Endothelial cell of umbilical vein (primary cell): ENCODE results near the gene AADAT. TPM values are rescaled to one million over a fixed set of nuclear protein-coding genes. Genes with fewer than 3 reads are reported as not detected.

Experiments
- BruUV-seq: library from RNA; stranded (reverse); fragments of 400-500 nt; replicated peaks from 2 replicates; lab custom pipeline; 2021; lab: Mats Ljungman, UMichigan
- CTCF ChIA-PET: fragments of 300-600, 350-600 bp; sonication (Branson Sonifier 250); formaldehyde crosslinking; loops from one replicate; lab custom pipeline; 2021; ENCODE audit warnings: antibody characterized with exemption, inconsistent platforms; lab: Charles Lee
- POLR2A ChIA-PET: fragments of 300-600, 350-600 bp; sonication (Branson Sonifier 250); formaldehyde crosslinking; loops from one replicate; lab custom pipeline; 2021; ENCODE audit warnings: antibody characterized with exemption, inconsistent platforms; lab: Charles Lee
- DNase-seq: peaks from one replicate; pipeline ENCODE4 v3.0.0-alpha.2; 2011; ENCODE audit warnings: low read depth, low spot score
- FAIRE-seq: peaks from 2 replicates; lab custom pipeline; 2011; peaks lifted over from hg19 to GRCh38; lab: Jason Lieb, UNC
- H2AFZ ChIP-seq: 2 replicates; pipeline ENCODE4 v1.6.0; 2012; ENCODE audit warnings: low read depth, low read length, control low read depth, inconsistent platforms
- H3K27ac ChIP-seq: 2 replicates; pipeline ENCODE4 v1.5.1; 2011; ENCODE audit warnings: low read depth, mild to moderate bottlenecking, control low read depth, low read length, moderate library complexity; ENCODE audit not compliant: insufficient read depth
- H3K27me3 ChIP-seq, 2 experiments: 2 replicates each; pipeline versions ENCODE4 v1.6.0 to v1.6.1; 2011; ENCODE audit warnings: low read length in 2 of 2, mixed read lengths in 1 of 2; ENCODE audit not compliant: control insufficient read depth in 2 of 2, insufficient read depth in 2 of 2
- H3K36me3 ChIP-seq, 2 experiments: 2 replicates in 1 of 2; 3 replicates in 1 of 2; pipeline ENCODE4 v1.5.1; 2011; ENCODE audit warnings: low read length in 2 of 2, mild to moderate bottlenecking in 1 of 2, moderate library complexity in 1 of 2; ENCODE audit not compliant: control insufficient read depth in 2 of 2, insufficient read depth in 2 of 2; ENCODE audit errors: extremely low read depth in 1 of 2
- H3K4me1 ChIP-seq: 3 replicates; pipeline ENCODE4 v1.5.1; 2011; ENCODE audit warnings: mild to moderate bottlenecking, low read length; ENCODE audit not compliant: control insufficient read depth, insufficient read depth; ENCODE audit errors: extremely low read depth
- H3K4me2 ChIP-seq: 2 replicates; pipeline ENCODE4 v1.6.1; 2011; ENCODE audit warnings: low read length, control low read depth, mixed read lengths; ENCODE audit not compliant: insufficient read depth
- H3K4me3 ChIP-seq, 3 experiments: fragments of 200-600 bp in 1 of 3; sonication (generic), shearing (Covaris generic) in 1 of 3; replicated peaks in 1 of 3; 2 replicates each; pipeline ENCODE4 v1.5.1; 2011 to 2016; ENCODE audit warnings: control low read depth in 3 of 3, low read length in 3 of 3, mild to moderate bottlenecking in 2 of 3, inconsistent platforms in 1 of 3, low read depth in 1 of 3, moderate library complexity in 1 of 3; ENCODE audit not compliant: insufficient read depth in 1 of 3
- H3K79me2 ChIP-seq: 2 replicates; pipeline ENCODE4 v1.6.0; 2012; ENCODE audit warnings: low read length, inconsistent platforms; ENCODE audit not compliant: control insufficient read depth, insufficient read depth
- H3K9ac ChIP-seq: replicated peaks from 2 replicates; pipeline ENCODE3; 2011; ENCODE audit warnings: low read length, control low read depth; ENCODE audit not compliant: insufficient read depth; ENCODE audit errors: extremely low read depth
- H3K9me1 ChIP-seq: replicated peaks from 3 replicates; pipeline ENCODE4 v1.6.0; 2011; ENCODE audit warnings: mild to moderate bottlenecking, low read length; ENCODE audit not compliant: control insufficient read depth, insufficient read depth; ENCODE audit errors: extremely low read depth
- H3K9me3 ChIP-seq: replicated peaks from 2 replicates; pipeline ENCODE4 v1.5.1; 2012; ENCODE audit warnings: low read length, inconsistent platforms; ENCODE audit not compliant: control insufficient read depth, insufficient read depth
- H4K20me1 ChIP-seq: replicated peaks from 2 replicates; pipeline ENCODE3; 2011; ENCODE audit warnings: mild to moderate bottlenecking, low read length; ENCODE audit not compliant: control insufficient read depth, insufficient read depth; ENCODE audit errors: extremely low read depth
- EZH2 ChIP-seq: IDR thresholded peaks from 2 replicates; pipeline ENCODE4 v1.6.1; 2012; ENCODE audit warnings: borderline replicate concordance, low read depth, mild to moderate bottlenecking, moderate library complexity, low read length, inconsistent platforms; ENCODE audit not compliant: severe bottlenecking
- FOS ChIP-seq: IDR thresholded peaks from 2 replicates; pipeline ENCODE4 v1.6.1; 2011; ENCODE audit warnings: mild to moderate bottlenecking, low read length, moderate library complexity, borderline replicate concordance; ENCODE audit not compliant: insufficient read depth
- GATA2 ChIP-seq: IDR thresholded peaks from 2 replicates; pipeline ENCODE4 v1.7.0; 2011; ENCODE audit warnings: low read depth, mild to moderate bottlenecking, moderate library complexity, mixed read lengths, low read length; ENCODE audit not compliant: insufficient read length, insufficient read depth
- JUN ChIP-seq: IDR thresholded peaks from 2 replicates; pipeline ENCODE4 v1.6.1; 2011; ENCODE audit warnings: borderline replicate concordance, low read depth; ENCODE audit not compliant: insufficient read length, insufficient read depth
- MYC ChIP-seq: IDR thresholded peaks from one replicate; pipeline ENCODE4 v1.6.1; 2011; ENCODE audit warnings: mild to moderate bottlenecking, low read depth, low read length
- POLR2A ChIP-seq: IDR thresholded peaks from 2 replicates; pipeline ENCODE4 v1.6.1; 2012; ENCODE audit warnings: low read depth, mild to moderate bottlenecking, control low read depth, low read length
- POLR2AphosphoS5 ChIP-seq: IDR thresholded peaks from 2 replicates; pipeline ENCODE4 v1.6.1; 2012; ENCODE audit warnings: low read depth, mild to moderate bottlenecking, control low read depth, low read length, moderate library complexity; ENCODE audit not compliant: insufficient read depth
- dilution Hi-C: fragments of 300-500 bp; cut with MboI; formaldehyde crosslinking; loops from one replicate; pipeline ENCODE4 v1.15.0; 2019; ENCODE audit warnings: low sequenced_read_pairs; ENCODE audit not compliant: extremely low pct_ligation_motif_present
- intact Hi-C: fragments of 100-400 bp; cut with micrococcal nuclease; formaldehyde crosslinking; loops from one replicate; pipeline ENCODE4 v1.10.0; 2022
- polyA plus RNA-seq, 4 experiments: library from polyadenylated mRNA; depleted of rRNA in 3 of 4; stranded (reverse) in 3 of 4; unstranded in 1 of 4; fragments of >200 nt; gene quantifications; 2 replicates each; pipeline versions ENCODE4 v1.2.1 to v1.2.3, GENCODE V29; 2011 to 2012; ENCODE audit warnings: missing spikeins in 1 of 4
- total RNA-seq: library from RNA; stranded (reverse); gene quantifications from 2 replicates; pipeline ENCODE4 v1.2.3, GENCODE V29; 2021
- TF ChIP-seq, protein P1 (sequence below), 2 donors: IDR thresholded peaks; 1 replicate in 1 of 2; 2 replicates in 1 of 2; pipeline ENCODE4 v1.5.1; 2011; ENCODE audit warnings: low read length in 2 of 2, mild to moderate bottlenecking in 2 of 2, moderate library complexity in 2 of 2, control low read depth in 1 of 2, inconsistent platforms in 1 of 2, low read depth in 1 of 2; ENCODE audit not compliant: insufficient read depth in 1 of 2; ENCODE audit errors: extremely low read depth in 1 of 2
- TF ChIP-seq, protein P2 (sequence below): IDR thresholded peaks from 2 replicates; pipeline ENCODE4 v1.6.1; 2011; ENCODE audit not compliant: insufficient read depth, insufficient read length

The AADAT gene
- total and polyA plus RNA-seq, 2 donors (not counting 3 experiments of a cell fraction or from before 2014, with no cell fraction given): 1.8 to 2.5 TPM

DNA sequence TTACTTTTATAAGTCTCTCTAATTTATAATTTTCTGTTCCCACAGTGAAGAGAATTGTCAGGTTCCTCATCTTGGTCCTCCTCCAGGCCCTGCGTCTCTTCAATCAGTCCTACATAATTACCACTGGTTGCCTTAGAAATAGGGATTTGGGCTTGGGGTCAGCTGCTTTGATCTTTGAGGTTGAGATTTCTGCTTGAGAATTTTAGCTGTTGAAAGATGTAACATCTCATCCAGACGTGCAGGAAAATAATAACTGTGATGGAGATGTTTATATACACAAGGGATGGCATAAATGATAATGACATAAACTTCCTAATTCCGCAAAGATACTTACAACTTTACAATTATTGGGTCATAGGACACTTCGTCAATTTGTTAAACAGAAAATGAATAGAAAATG is 30.3 kb downstream of the AADAT start:
- BruUV-seq: no TSS peak
- intact Hi-C loops: no loop called here
- Histone ChIP-seq H3K36me3 (no peaks in the 10 kb centered on the region), H3K27ac (no peak overlapping the region), H3K79me2 (no peaks in the 10 kb centered on the region), H3K9me3 (no peaks in the 10 kb centered on the region), H3K4me1 (no peaks in the 10 kb centered on the region), H2AFZ (no peak overlapping the region), H3K27me3 (no peaks in the 10 kb centered on the region), H4K20me1 (no peaks in the 10 kb centered on the region), H3K9me1 (no peaks in the 10 kb centered on the region), H3K9ac (no peak overlapping the region), H3K4me3 (no peak overlapping the region), H3K4me2 (no peak overlapping the region)
- no peak for DNase-seq
- no peak for FAIRE-seq
- ChIA-PET POLR2A (no interaction called here), CTCF (no interaction called here)
- dilution Hi-C loops: no loop called here
- TF ChIP-seq FOS: no peak
- TF ChIP-seq POLR2A: no peak
- TF ChIP-seq MYC: no peak
- TF ChIP-seq, protein P1, sequence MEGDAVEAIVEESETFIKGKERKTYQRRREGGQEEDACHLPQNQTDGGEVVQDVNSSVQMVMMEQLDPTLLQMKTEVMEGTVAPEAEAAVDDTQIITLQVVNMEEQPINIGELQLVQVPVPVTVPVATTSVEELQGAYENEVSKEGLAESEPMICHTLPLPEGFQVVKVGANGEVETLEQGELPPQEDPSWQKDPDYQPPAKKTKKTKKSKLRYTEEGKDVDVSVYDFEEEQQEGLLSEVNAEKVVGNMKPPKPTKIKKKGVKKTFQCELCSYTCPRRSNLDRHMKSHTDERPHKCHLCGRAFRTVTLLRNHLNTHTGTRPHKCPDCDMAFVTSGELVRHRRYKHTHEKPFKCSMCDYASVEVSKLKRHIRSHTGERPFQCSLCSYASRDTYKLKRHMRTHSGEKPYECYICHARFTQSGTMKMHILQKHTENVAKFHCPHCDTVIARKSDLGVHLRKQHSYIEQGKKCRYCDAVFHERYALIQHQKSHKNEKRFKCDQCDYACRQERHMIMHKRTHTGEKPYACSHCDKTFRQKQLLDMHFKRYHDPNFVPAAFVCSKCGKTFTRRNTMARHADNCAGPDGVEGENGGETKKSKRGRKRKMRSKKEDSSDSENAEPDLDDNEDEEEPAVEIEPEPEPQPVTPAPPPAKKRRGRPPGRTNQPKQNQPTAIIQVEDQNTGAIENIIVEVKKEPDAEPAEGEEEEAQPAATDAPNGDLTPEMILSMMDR (IDR thresholded peaks at IDR 0.05; ENCODE audit: extremely low read depth in 1 of 2, insufficient read depth in 1 of 2, low read depth in 1 of 2, low read length in 2 of 2): no peak

DNA sequence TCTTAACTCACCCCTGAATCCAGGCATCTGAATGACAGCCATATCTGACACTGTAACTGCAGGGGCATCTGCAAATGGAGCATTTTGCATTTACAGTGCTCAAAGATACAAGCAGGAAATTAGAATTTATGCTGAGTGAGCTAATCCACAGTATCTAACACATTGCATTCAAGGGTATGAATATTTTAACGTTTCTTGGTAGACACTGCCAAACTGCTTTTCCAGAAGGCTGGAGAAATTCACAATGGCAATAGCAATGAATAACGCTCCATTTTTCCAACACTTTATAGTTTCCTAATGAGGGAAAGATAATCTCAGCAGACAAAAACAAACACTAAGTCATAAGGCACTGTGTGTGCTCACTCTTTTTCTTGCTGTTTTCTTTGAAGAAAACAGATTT is 30.9 kb downstream of the AADAT start:
- Histone ChIP-seq H3K9me3 (no peaks in the 10 kb centered on the region), H3K27ac (no peak overlapping the region), H3K9me1 (no peaks in the 10 kb centered on the region), H3K36me3 (no peaks in the 10 kb centered on the region), H3K9ac (no peak overlapping the region), H2AFZ (no peak overlapping the region), H3K27me3 (no peaks in the 10 kb centered on the region), H3K4me3 (no peak overlapping the region), H3K79me2 (no peaks in the 10 kb centered on the region), H3K4me1 (no peaks in the 10 kb centered on the region), H3K4me2 (no peak overlapping the region), H4K20me1 (no peaks in the 10 kb centered on the region)
- intact Hi-C loops (no loop called here), dilution Hi-C loops (no loop called here)
- TF ChIP-seq POLR2A: no peak
- TF ChIP-seq GATA2: no peak
- TF ChIP-seq JUN: no peak
- TF ChIP-seq, protein P2, sequence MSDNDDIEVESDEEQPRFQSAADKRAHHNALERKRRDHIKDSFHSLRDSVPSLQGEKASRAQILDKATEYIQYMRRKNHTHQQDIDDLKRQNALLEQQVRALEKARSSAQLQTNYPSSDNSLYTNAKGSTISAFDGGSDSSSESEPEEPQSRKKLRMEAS: no peak
- no peak for TF ChIP-seq MYC
- TF ChIP-seq FOS: no peak
- TF ChIP-seq, protein P1 (IDR thresholded peaks at IDR 0.05; ENCODE audit: extremely low read depth in 1 of 2, insufficient read depth in 1 of 2, low read depth in 1 of 2, low read length in 2 of 2): no peak
- no peak for TF ChIP-seq POLR2AphosphoS5
- no peak for TF ChIP-seq EZH2
- CTCF ChIA-PET: interaction anchor here (1.0 kb wide), 1 partner anchor 11 kb away, joined by 5 read pairs; no protein-coding TSS in a partner anchor
- BruUV-seq: no TSS peak
- DNase-seq (no peak), FAIRE-seq (no peak)
- POLR2A ChIA-PET: no interaction called here
